DND-41 (cell line): ENCODE measurements around the gene C1orf35.

ENCODE experiments used
- ATAC-seq: fragments of 200-7000 bp; cut with Tn5 transposase; 3 replicates; pipeline ENCODE4 v1.9.1; 2021; ENCODE audit warnings: low read depth; ENCODE audit not compliant: insufficient read depth
- DNase-seq: peaks from one replicate; pipeline ENCODE4 v3.0.0-alpha.2; 2020
- H2AFZ ChIP-seq: 2 replicates; pipeline ENCODE4 v1.6.0; 2012; ENCODE audit warnings: low read depth, low read length
- H3K27ac ChIP-seq: 2 replicates; pipeline ENCODE4 v1.5.1; 2012; ENCODE audit warnings: low read length, inconsistent platforms
- H3K27me3 ChIP-seq: fragments of 200-600 bp; sonication (generic); 2 replicates; pipeline ENCODE4 v1.6.0; 2012; ENCODE audit warnings: low read length, mild to moderate bottlenecking, inconsistent platforms; ENCODE audit not compliant: insufficient read depth, poor library complexity
- H3K36me3 ChIP-seq: 2 replicates; pipeline ENCODE4 v1.5.1; 2012; ENCODE audit warnings: low read length, inconsistent platforms; ENCODE audit not compliant: insufficient read depth
- H3K4me1 ChIP-seq: 2 replicates; pipeline ENCODE4 v1.5.1; 2012; ENCODE audit warnings: mild to moderate bottlenecking, low read length; ENCODE audit not compliant: insufficient read depth
- H3K4me2 ChIP-seq: 2 replicates; pipeline ENCODE4 v1.6.0; 2012; ENCODE audit warnings: mild to moderate bottlenecking, moderate library complexity, low read length, inconsistent platforms; ENCODE audit not compliant: insufficient read depth
- H3K4me3 ChIP-seq, 2 experiments: fragments of 200-600 bp in 1 of 2; shearing (Covaris generic) in 1 of 2; 2 replicates each; pipeline ENCODE4 v1.5.1; 2012 to 2016; ENCODE audit warnings: inconsistent platforms in 2 of 2, low read length in 2 of 2, mild to moderate bottlenecking in 2 of 2, low read depth in 1 of 2, moderate library complexity in 1 of 2
- H3K79me2 ChIP-seq: 2 replicates; pipeline ENCODE4 v1.6.0; 2012; ENCODE audit warnings: low read length, inconsistent platforms; ENCODE audit not compliant: insufficient read depth
- H3K9ac ChIP-seq: 2 replicates; pipeline ENCODE4 v1.6.0; 2012; ENCODE audit warnings: low read depth, mild to moderate bottlenecking, inconsistent platforms, low read length, moderate library complexity
- H3K9me3 ChIP-seq: 2 replicates; pipeline ENCODE4 v1.5.1; 2012; ENCODE audit warnings: low read length, moderate library complexity, mild to moderate bottlenecking, inconsistent platforms; ENCODE audit not compliant: insufficient read depth, severe bottlenecking
- H4K20me1 ChIP-seq: 2 replicates; pipeline ENCODE4 v1.6.0; 2012; ENCODE audit warnings: low read length; ENCODE audit not compliant: insufficient read depth
- CTCF ChIP-seq: IDR thresholded peaks from 2 replicates; pipeline ENCODE4 v1.5.1; 2012; ENCODE audit warnings: borderline replicate concordance, low read length, moderate library complexity, mild to moderate bottlenecking; ENCODE audit not compliant: poor library complexity, severe bottlenecking; ENCODE audit errors: extremely low read depth
- EZH2 ChIP-seq: IDR thresholded peaks from 3 replicates; pipeline ENCODE4 v1.6.1; 2012; ENCODE audit warnings: borderline replicate concordance, low read depth, mild to moderate bottlenecking, moderate library complexity, low read length, inconsistent platforms; ENCODE audit not compliant: severe bottlenecking

Gene C1orf35

GRCh38 chr1:228151180-228151925 is 48.2 kb upstream of the C1orf35 start:
- no peak overlapping the region for H3K4me2 ChIP-seq
- H3K4me1 ChIP-seq: no peaks in the 10 kb centered on the region
- peaks cover 11% of the 10 kb centered on the region for H3K79me2 ChIP-seq
- no peak overlapping the region for H3K9ac ChIP-seq
- no peaks in the 10 kb centered on the region for H3K9me3 ChIP-seq
- no peaks in the 10 kb centered on the region for H3K27me3 ChIP-seq
- no peak overlapping the region for H3K4me3 ChIP-seq
- H2AFZ ChIP-seq: no peak overlapping the region
- no peak for DNase-seq
- TF ChIP-seq CTCF (no peak), EZH2 (no peak)
- ATAC-seq: peak; percentile 25; the same call in 1 of the 3 replicates
- peaks cover 36% of the 10 kb centered on the region for H3K36me3 ChIP-seq
- peaks cover 59% of the 10 kb centered on the region for H4K20me1 ChIP-seq
- H3K27ac ChIP-seq: no peak overlapping the region

GRCh38 chr1:228150461-228151179 is 47.5 kb upstream of the C1orf35 start:
- Histone ChIP-seq H3K4me2 (no peak overlapping the region), H3K4me1 (no peaks in the 10 kb centered on the region), H3K9ac (no peak overlapping the region), H3K27me3 (no peaks in the 10 kb centered on the region), H3K9me3 (no peaks in the 10 kb centered on the region), H3K27ac (no peak overlapping the region), H3K36me3 (peaks cover 43% of the 10 kb centered on the region), H4K20me1 (peaks cover 64% of the 10 kb centered on the region), H2AFZ (no peak overlapping the region), H3K79me2 (peaks cover 18% of the 10 kb centered on the region), H3K4me3 (no peak overlapping the region)
- DNase-seq: no peak
- ATAC-seq: peak; percentile 17; the same call in 1 of the 3 replicates
- TF ChIP-seq CTCF (no peak), EZH2 (no peak)

- H3K4me1 ChIP-seq: no peaks in the 10 kb centered on the region
- no peaks in the 10 kb centered on the region for H3K9me3 ChIP-seq
- no peak for TF ChIP-seq EZH2
- TF ChIP-seq CTCF: no peak
- H3K27me3 ChIP-seq: no peaks in the 10 kb centered on the region
- no peak overlapping the region for H3K4me3 ChIP-seq
- no peak for ATAC-seq
- DNase-seq: no peak
- H2AFZ ChIP-seq: no peak overlapping the region
- H3K79me2 ChIP-seq: peaks cover 24% of the 10 kb centered on the region
- peaks cover 48% of the 10 kb centered on the region for H3K36me3 ChIP-seq
- no peak overlapping the region for H3K4me2 ChIP-seq
- H3K27ac ChIP-seq: no peak overlapping the region
- H3K9ac ChIP-seq: no peak overlapping the region
- H4K20me1 ChIP-seq: peaks cover 65% of the 10 kb centered on the region
These were observed 47.0 kb upstream of the C1orf35 start for GRCh38 chr1:228150120-228150460.
